Measurements from ENCODE around the gene PCDHB8. TPM values are rescaled to one million over a fixed set of nuclear protein-coding genes. Genes with fewer than 3 reads are reported as not detected.

PCDHB8 gene
- polyA plus RNA-seq, 1 donor from 2014 or later = not detected

Other genes starting within 250 kb of the PCDHB8 start
- not detected for gene PCDHAC2, start 211.3 kb upstream of the PCDHB8 start, polyA plus RNA-seq
- gene PCDHB1, start 126.4 kb upstream of the PCDHB8 start, polyA plus RNA-seq = not detected
- gene PCDHB2, start 83.2 kb upstream of the PCDHB8 start, polyA plus RNA-seq = not detected
- not detected for gene PCDHB3, start 77.3 kb upstream of the PCDHB8 start, polyA plus RNA-seq
- not detected for gene PCDHB4, start 56.0 kb upstream of the PCDHB8 start, polyA plus RNA-seq
- not detected for gene PCDHB5, start 42.6 kb upstream of the PCDHB8 start, polyA plus RNA-seq
- not detected for gene PCDHB6, start 27.7 kb upstream of the PCDHB8 start, polyA plus RNA-seq
- not detected for gene PCDHB7, start 5.1 kb upstream of the PCDHB8 start, polyA plus RNA-seq
- not detected for gene PCDHB16, start 4.6 kb downstream of the PCDHB8 start, polyA plus RNA-seq
- 0.31 TPM for gene PCDHB9, start 9.4 kb downstream of the PCDHB8 start, polyA plus RNA-seq
- gene PCDHB10, start 14.6 kb downstream of the PCDHB8 start, polyA plus RNA-seq = not detected
- gene PCDHB11, start 21.8 kb downstream of the PCDHB8 start, polyA plus RNA-seq = not detected
- gene PCDHB12, start 30.9 kb downstream of the PCDHB8 start, polyA plus RNA-seq = not detected
- gene PCDHB13, start 36.1 kb downstream of the PCDHB8 start, polyA plus RNA-seq = 0.05 TPM
- not detected for gene PCDHB14, start 45.6 kb downstream of the PCDHB8 start, polyA plus RNA-seq
- not detected for gene PCDHB15, start 67.6 kb downstream of the PCDHB8 start, polyA plus RNA-seq
- gene SLC25A2, start 126.3 kb downstream of the PCDHB8 start, polyA plus RNA-seq = not detected
- gene TAF7, start 143.0 kb downstream of the PCDHB8 start, polyA plus RNA-seq = 216 TPM
- not detected for gene PCDHGA1, start 152.7 kb downstream of the PCDHB8 start, polyA plus RNA-seq
- not detected for gene PCDHGA2, start 161.0 kb downstream of the PCDHB8 start, polyA plus RNA-seq
- gene PCDHGA3, start 166.0 kb downstream of the PCDHB8 start, polyA plus RNA-seq = 0.23 TPM
- 0.41 TPM for gene PCDHGB1, start 172.3 kb downstream of the PCDHB8 start, polyA plus RNA-seq
- not detected for gene PCDHGA4, start 177.2 kb downstream of the PCDHB8 start, polyA plus RNA-seq
- gene PCDHGB2, start 182.2 kb downstream of the PCDHB8 start, polyA plus RNA-seq = 0.21 TPM
- gene PCDHGA5, start 186.4 kb downstream of the PCDHB8 start, polyA plus RNA-seq = not detected
- gene PCDHGB3, start 192.5 kb downstream of the PCDHB8 start, polyA plus RNA-seq = not detected
- gene PCDHGA6, start 196.1 kb downstream of the PCDHB8 start, polyA plus RNA-seq = 0.08 TPM
- gene PCDHGA7, start 205.0 kb downstream of the PCDHB8 start, polyA plus RNA-seq = not detected
- 0.08 TPM for gene PCDHGB4, start 209.9 kb downstream of the PCDHB8 start, polyA plus RNA-seq
- not detected for gene PCDHGA8, start 214.8 kb downstream of the PCDHB8 start, polyA plus RNA-seq
- gene PCDHGB5, start 220.2 kb downstream of the PCDHB8 start, polyA plus RNA-seq = 1.9 TPM
- 0.29 TPM for gene PCDHGA9, start 225.0 kb downstream of the PCDHB8 start, polyA plus RNA-seq
- gene PCDHGB6, start 230.2 kb downstream of the PCDHB8 start, polyA plus RNA-seq = 0.39 TPM
- gene PCDHGA10, start 235.2 kb downstream of the PCDHB8 start, polyA plus RNA-seq = 0.15 TPM
- 0.21 TPM for gene PCDHGB7, start 239.9 kb downstream of the PCDHB8 start, polyA plus RNA-seq
- gene PCDHGA11, start 243.3 kb downstream of the PCDHB8 start, polyA plus RNA-seq = 0.15 TPM

Data from IgD-negative memory B cell (primary cell).